MV-4-11 (cell line): Measurements from ENCODE around the gene PROSER2.

Experiments used
- DNase-seq: peaks from one replicate; lab custom pipeline; 2025; lab: John Stamatoyannopoulos, UW

Gene PROSER2

GRCh38 chr10:11823122-11823988 is at the start of gene PROSER2:
Gene PROSER2, plus strand, starts transcription at chr10:11823356. Its CDS starts 28,722 bp downstream, at chr10:11852078.
- DNase-seq: peak; percentile 55

- DNase-seq: no peak
These were observed 49.3 kb upstream of the PROSER2 start for GRCh38 chr10:11773761-11774441.

GRCh38 chr10:11775412-11775811 is 47.7 kb upstream of the PROSER2 start:
- no peak for DNase-seq

- no peak for DNase-seq
These were observed 47.1 kb upstream of the PROSER2 start for GRCh38 chr10:11776080-11776479.

GRCh38 chr10:11781114-11781513 is 42.0 kb upstream of the PROSER2 start:
- DNase-seq: no peak

GRCh38 chr10:11782793-11783557 is 40.2 kb upstream of the PROSER2 start:
- DNase-seq: peak; percentile 63

GRCh38 chr10:11783558-11783865 is 39.6 kb upstream of the PROSER2 start:
- no peak for DNase-seq

GRCh38 chr10:11787374-11787773 is 35.8 kb upstream of the PROSER2 start:
- DNase-seq: no peak

GRCh38 chr10:11787846-11788245 is 35.3 kb upstream of the PROSER2 start:
- no peak for DNase-seq

GRCh38 chr10:11789306-11789705 is 33.9 kb upstream of the PROSER2 start:
- DNase-seq: no peak

GRCh38 chr10:11789956-11790355 is 33.2 kb upstream of the PROSER2 start:
- no peak for DNase-seq

- no peak for DNase-seq
These were observed 29.2 kb upstream of the PROSER2 start for GRCh38 chr10:11793762-11794479.

GRCh38 chr10:11794566-11794965 is 28.6 kb upstream of the PROSER2 start:
- no peak for DNase-seq

- DNase-seq: no peak
These were observed 27.8 kb upstream of the PROSER2 start for GRCh38 chr10:11795101-11795920.

- DNase-seq: no peak
These were observed 26.7 kb upstream of the PROSER2 start for GRCh38 chr10:11796474-11796873.

- no peak for DNase-seq
These were observed 25.9 kb upstream of the PROSER2 start for GRCh38 chr10:11797281-11797680.

- no peak for DNase-seq
These were observed 25.1 kb upstream of the PROSER2 start for GRCh38 chr10:11797847-11798633.

GRCh38 chr10:11798845-11799735 is 24.1 kb upstream of the PROSER2 start:
- no peak for DNase-seq

- DNase-seq: no peak
These were observed 23.4 kb upstream of the PROSER2 start for GRCh38 chr10:11799736-11800080.
